Fibroblast of skin of scalp (primary cell): Measurements from ENCODE around the gene FRMPD2. TPM values are rescaled to one million over a fixed set of nuclear protein-coding genes. Genes with fewer than 3 reads are reported as not detected.
A peak's percentile ranks its signal among the peaks of the same experiment; 100 is the strongest.

Source experiments
- DNase-seq: peaks from one replicate; pipeline ENCODE4 v3.0.0-alpha.2; 2013
- polyA plus RNA-seq, 2 experiments: library from polyadenylated mRNA; unstranded; fragments of 120-200 nt; gene quantifications; one replicate each; pipeline ENCODE4 v1.2.1, GENCODE V29; 2013; ENCODE audit not compliant: insufficient read length in 2 of 2

Gene FRMPD2
- polyA plus RNA-seq (2013, experiment 1 of 2; ENCODE audit: insufficient read length): not detected
- polyA plus RNA-seq (2013, experiment 2 of 2; ENCODE audit: insufficient read length): not detected

- no peak for DNase-seq
Measured at GRCh38 chr10:48274636-48275035, at the start of gene FRMPD2. FRMPD2 (minus strand) TSS chr10:48274696; CDS start chr10:48274567, 129 bp downstream.

- no peak for DNase-seq
Measured at GRCh38 chr10:48322017-48322416, 47.5 kb upstream of the FRMPD2 start.

- DNase-seq: no peak
Measured at GRCh38 chr10:48317321-48317990, 43.0 kb upstream of the FRMPD2 start.

GRCh38 chr10:48316236-48316635 lies 41.7 kb upstream of the FRMPD2 start:
- no peak for DNase-seq

GRCh38 chr10:48314107-48314506 lies 39.6 kb upstream of the FRMPD2 start:
- DNase-seq: no peak

- peak; percentile 61 for DNase-seq
Measured at GRCh38 chr10:48309711-48310226, 35.3 kb upstream of the FRMPD2 start.

- DNase-seq: no peak
Measured at GRCh38 chr10:48307711-48308018, 33.2 kb upstream of the FRMPD2 start.

- peak; percentile 60 for DNase-seq
Measured at GRCh38 chr10:48306870-48307710, 32.6 kb upstream of the FRMPD2 start.

- DNase-seq: peak; percentile 90
Measured at GRCh38 chr10:48306265-48306869, 31.9 kb upstream of the FRMPD2 start, which contains the start of gene MAPK8. MAPK8 (plus strand) TSS chr10:48306677; CDS start chr10:48401661, 94,984 bp downstream.

- DNase-seq: no peak
Measured at GRCh38 chr10:48305905-48306264, 31.4 kb upstream of the FRMPD2 start.

GRCh38 chr10:48302515-48303476 lies 28.3 kb upstream of the FRMPD2 start:
- DNase-seq: no peak

- DNase-seq: no peak
Measured at GRCh38 chr10:48300556-48300955, 26.1 kb upstream of the FRMPD2 start.

GRCh38 chr10:48299692-48300091 lies 25.2 kb upstream of the FRMPD2 start:
- no peak for DNase-seq

GRCh38 chr10:48299066-48299465 lies 24.6 kb upstream of the FRMPD2 start:
- no peak for DNase-seq

GRCh38 chr10:48296576-48297098 lies 22.1 kb upstream of the FRMPD2 start:
- DNase-seq: no peak

- no peak for DNase-seq
Measured at GRCh38 chr10:48294431-48294830, 19.9 kb upstream of the FRMPD2 start.

GRCh38 chr10:48292616-48293015 lies 18.1 kb upstream of the FRMPD2 start:
- no peak for DNase-seq

GRCh38 chr10:48291190-48291589 lies 16.7 kb upstream of the FRMPD2 start:
- DNase-seq: no peak

GRCh38 chr10:48290286-48290685 lies 15.8 kb upstream of the FRMPD2 start:
- DNase-seq: no peak

- DNase-seq: peak; percentile 57
Measured at GRCh38 chr10:48289501-48290238, 15.2 kb upstream of the FRMPD2 start.

- no peak for DNase-seq
Measured at GRCh38 chr10:48288661-48289060, 14.2 kb upstream of the FRMPD2 start.
